ENCODE results near the gene SHD.
"Not testable (repeated sequence)": the region's sequence is repeated elsewhere in the genome, so short reads cannot be mapped to it uniquely, and the experiment has no call there.

SHD gene

GRCh38 chr19:4328991-4329681, 50.1 kb downstream of the SHD start:
- H3K4me1 Mint-ChIP-seq (ENCODE audit: low read depth in 2 of 2): peaks cover 18 to 19% of the 10 kb centered on the region in 2 donors
- peak overlapping the region; percentile 68 to 94 for H3K27ac Mint-ChIP-seq
- not testable (repeated sequence) for ATAC-seq (replicated peaks); H3K9me3 Mint-ChIP-seq; H3K27me3 Mint-ChIP-seq
- peak overlapping the region; percentile 77 to 79 for H3K4me3 Mint-ChIP-seq
- DNase-seq: peak in 1 of 3 experiments; percentile 18
- H3K36me3 Mint-ChIP-seq (ENCODE audit: insufficient read depth): peaks cover 21% of the 10 kb centered on the region

GRCh38 chr19:4329858-4330257, 50.8 kb downstream of the SHD start:
- Mint-ChIP-seq H3K9me3 (peaks cover 0 to 4% of the 10 kb centered on the region in 2 donors), H3K36me3 (ENCODE audit: insufficient read depth) (peaks cover 21% of the 10 kb centered on the region), H3K4me1 (ENCODE audit: low read depth in 2 of 2) (peaks cover 18 to 19% of the 10 kb centered on the region in 2 donors), H3K4me3 (peak overlapping the region in 1 of 2 donors; percentile 77), H3K27ac (peak overlapping the region in 1 of 2 donors; percentile 94), H3K27me3 (no peaks in the 10 kb centered on the region)
- DNase-seq (no peak), ATAC-seq (replicated peaks) (no peak)

GRCh38 chr19:4334929-4335570, 56.0 kb downstream of the SHD start:
- H3K4me1 Mint-ChIP-seq (ENCODE audit: low read depth in 2 of 2): peaks cover 8 to 9% of the 10 kb centered on the region in 2 donors
- ATAC-seq (replicated peaks) (no peak), DNase-seq (no peak)
- H3K27ac Mint-ChIP-seq: no peak overlapping the region
- H3K27me3 Mint-ChIP-seq: no peaks in the 10 kb centered on the region
- H3K4me3 Mint-ChIP-seq: no peak overlapping the region
- H3K9me3 Mint-ChIP-seq: peaks cover 0 to 4% of the 10 kb centered on the region in 2 donors
- peaks cover 6% of the 10 kb centered on the region for H3K36me3 Mint-ChIP-seq (ENCODE audit: insufficient read depth)

GRCh38 chr19:4337906-4338440, 58.9 kb downstream of the SHD start:
- Mint-ChIP-seq H3K27me3 (no peaks in the 10 kb centered on the region), H3K27ac (peak overlapping the region; percentile 16 to 83), H3K9me3 (peaks cover 0 to 4% of the 10 kb centered on the region in 2 donors), H3K4me1 (ENCODE audit: low read depth in 2 of 2) (peaks cover 14 to 18% of the 10 kb centered on the region in 2 donors), H3K36me3 (ENCODE audit: insufficient read depth) (peaks cover 19% of the 10 kb centered on the region), H3K4me3 (peak overlapping the region; percentile 62 to 72)
- no peak for ATAC-seq (replicated peaks)
- DNase-seq: no peak

GRCh38 chr19:4338441-4339355, 59.6 kb downstream of the SHD start, which contains the start of gene STAP2:
STAP2 (minus strand) TSS chr19:4338827; CDS start chr19:4338753, 74 bp downstream.
- Mint-ChIP-seq H3K4me1 (ENCODE audit: low read depth in 2 of 2) (peaks cover 14 to 21% of the 10 kb centered on the region in 2 donors), H3K27ac (peak within 1 kb of the TSS; percentile 16 to 83), H3K36me3 (ENCODE audit: insufficient read depth) (peaks cover 22% of the 10 kb centered on the region), H3K9me3 (peaks cover 0 to 4% of the 10 kb centered on the region in 2 donors), H3K4me3 (peak within 1 kb of the TSS; percentile 62 to 72), H3K27me3 (no peaks in the 10 kb centered on the region)
- ATAC-seq (replicated peaks) (no peak), DNase-seq (no peak)

Data from effector memory CD8-positive, alpha-beta T cell (primary cell).